NCI-H2081 (cell line): Measurements from ENCODE around the gene ANG.

Source experiments
- DNase-seq, 2 experiments: peaks; one replicate each; lab custom pipeline; 2025; lab: John Stamatoyannopoulos, UW

ANG gene

DNA sequence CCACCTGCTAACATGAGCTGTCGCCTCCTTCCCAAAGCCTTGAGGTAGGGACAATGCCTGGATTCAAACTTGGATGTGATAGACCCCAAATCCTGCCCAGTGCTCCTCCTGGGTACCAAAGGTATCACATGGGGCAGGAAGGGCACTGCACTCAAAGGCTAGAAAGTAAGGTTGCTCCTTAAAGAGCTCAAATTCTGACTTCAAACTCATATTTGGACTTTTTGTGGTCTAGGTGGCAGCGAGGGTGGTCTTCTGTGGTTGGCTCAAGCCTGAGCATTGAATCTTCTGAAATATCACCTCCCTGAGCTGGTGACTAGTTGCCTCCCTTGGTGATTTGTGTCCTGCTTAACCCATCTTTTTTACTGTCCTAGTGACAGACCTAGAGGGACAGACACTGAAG lies 12.5 kb upstream of the ANG start:
- no peak for DNase-seq

DNA sequence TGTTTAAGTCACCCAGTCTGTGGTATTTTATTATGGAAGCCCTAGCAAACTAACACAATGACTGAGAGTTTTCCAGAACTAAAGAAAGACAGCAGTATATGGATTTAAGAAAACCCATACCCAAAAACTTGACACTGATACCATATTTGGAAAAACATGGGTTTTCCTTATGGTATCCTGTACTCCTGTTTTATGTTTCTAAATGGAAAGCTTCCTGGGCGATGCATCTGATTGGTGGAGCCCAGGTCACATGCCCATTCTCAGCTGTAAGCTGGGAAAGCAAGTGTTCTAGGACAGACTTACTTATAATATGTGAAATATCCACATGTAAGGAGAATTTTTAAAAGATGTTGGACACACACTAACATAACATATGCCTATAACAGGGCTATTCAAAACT lies 8.7 kb upstream of the ANG start:
- peak in 1 of 2 experiments; percentile 2 for DNase-seq

DNA sequence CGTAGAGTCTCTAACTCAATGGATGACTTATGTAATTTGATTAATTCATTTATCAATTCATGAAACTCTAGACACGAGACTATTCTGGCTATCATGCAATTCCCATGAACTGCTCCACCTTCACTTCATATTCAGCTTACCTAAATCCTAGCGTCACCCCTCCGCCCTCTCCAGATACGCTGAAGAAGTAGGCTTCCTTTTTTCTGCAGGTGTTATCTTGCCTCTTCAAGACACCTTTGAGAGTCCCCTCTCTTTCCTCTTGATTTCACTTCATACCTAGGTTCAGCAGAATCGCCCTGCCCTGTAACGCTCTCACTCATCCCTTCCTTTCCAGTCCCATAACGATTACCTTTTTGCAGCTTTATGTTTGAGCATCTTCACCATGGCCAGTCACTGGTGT lies 8.2 kb upstream of the ANG start:
- DNase-seq, result no peak

DNA sequence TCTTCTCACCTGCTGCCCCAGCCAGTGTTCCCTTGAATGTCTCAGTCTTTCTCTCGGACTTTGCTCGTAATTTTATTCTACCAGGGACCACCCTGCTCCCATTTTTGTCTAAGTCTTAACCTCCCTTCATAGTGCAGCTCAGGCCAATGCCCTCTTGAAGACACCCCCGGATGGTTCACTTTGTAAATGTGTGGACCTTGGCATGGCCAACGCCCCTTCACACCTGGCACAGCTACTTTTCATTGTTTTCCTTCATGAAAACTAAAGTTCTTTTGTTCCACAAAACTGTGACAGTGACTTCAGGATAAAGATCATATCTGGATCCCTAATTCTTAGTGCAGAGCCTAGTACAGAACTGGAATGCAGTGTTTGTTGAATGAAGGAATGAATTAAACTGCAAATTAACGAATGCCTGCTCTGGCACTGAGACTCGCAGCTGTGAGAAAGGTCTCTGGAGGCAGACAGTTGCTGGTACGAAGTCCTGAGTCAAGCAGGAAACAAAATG lies 7.7 kb upstream of the ANG start:
- no peak for DNase-seq

DNA sequence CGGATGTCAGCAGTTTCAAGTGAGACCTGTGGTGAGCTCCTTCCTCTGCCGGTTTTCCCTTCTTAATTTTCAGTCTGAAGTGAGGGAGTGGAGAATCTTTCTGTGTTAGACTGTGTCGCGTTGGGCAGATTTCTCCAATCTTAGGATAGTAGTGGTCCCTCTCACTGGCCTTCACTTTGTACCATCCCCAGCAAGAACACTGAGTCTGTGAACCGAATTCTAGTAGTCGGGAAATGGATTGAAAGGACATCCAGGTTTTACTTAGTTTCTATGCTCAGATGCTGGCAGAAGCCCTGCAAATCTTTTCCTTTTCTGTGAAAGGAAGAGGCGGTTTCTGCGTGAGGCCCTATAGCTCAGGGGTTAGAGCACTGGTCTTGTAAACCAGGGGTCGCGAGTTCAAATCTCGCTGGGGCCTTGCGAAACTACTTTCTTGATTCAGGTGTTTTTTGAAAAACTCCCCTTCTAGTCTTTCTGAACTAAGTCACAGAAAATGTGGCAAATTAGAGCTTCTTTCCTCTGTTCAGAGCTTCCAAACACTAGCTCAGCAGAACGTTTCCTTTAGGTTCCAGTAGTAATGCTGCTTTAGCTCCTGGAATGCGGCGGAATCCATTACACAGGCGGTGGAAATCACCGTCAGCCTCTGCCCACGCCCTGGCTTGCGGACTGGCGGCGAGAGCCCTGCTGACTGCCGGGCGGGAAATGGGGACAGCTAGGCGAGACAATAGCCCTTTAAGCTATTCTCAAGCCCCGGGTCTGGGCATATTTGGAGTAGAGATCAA lies 7.0 kb upstream of the ANG start:
- peak; percentile 80 to 82 for DNase-seq

DNA sequence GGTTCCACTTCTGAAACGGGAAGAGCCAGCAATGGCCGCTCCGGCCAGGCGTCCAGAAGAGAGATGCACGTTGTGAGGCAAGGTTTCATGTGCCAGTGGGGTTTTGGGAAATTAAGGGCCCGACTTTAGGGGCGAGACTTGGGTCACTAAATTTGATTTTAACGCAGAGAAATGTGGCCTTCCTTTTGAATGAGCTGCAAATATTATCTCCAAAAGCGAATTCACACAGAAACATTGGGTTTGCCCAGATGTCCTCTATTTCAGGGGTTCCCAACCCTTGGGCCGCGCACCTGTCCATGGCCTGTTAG lies 6.5 kb upstream of the ANG start:
- no peak for DNase-seq

DNA sequence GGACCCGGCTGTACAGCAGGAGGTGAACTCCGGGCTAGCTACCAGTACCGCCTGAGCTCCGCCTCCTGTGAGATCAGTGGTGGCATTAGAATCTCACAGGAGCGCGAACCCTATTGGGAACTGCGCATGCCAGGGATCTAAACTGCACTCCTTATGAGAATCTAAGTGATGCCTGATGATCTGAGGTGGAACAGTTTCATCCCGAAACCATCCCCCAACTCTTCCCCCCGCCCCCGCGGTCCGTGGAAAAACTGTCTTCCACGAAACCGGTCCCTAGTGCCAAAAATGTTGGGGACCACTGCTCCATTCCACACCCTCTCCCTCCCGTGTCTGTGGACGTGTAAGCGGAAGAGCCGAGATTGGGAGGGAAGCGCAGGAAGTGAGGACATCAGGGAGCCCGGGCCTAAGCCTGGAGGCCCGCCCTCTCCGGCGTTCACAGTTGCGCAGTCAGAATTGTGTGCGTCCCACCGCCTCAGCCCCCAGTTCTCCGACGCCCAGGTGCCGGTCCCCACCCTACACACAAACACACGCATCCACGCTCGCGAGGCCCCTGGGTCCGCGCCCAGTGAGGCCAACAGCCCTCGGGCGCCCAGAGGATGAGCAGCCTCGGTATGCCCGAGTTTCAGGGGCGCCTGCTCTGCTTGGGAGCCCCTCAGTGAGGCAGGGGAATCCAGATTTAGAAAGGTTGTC lies 6.0 kb upstream of the ANG start:
- peak; percentile 89 to 90 for DNase-seq

DNA sequence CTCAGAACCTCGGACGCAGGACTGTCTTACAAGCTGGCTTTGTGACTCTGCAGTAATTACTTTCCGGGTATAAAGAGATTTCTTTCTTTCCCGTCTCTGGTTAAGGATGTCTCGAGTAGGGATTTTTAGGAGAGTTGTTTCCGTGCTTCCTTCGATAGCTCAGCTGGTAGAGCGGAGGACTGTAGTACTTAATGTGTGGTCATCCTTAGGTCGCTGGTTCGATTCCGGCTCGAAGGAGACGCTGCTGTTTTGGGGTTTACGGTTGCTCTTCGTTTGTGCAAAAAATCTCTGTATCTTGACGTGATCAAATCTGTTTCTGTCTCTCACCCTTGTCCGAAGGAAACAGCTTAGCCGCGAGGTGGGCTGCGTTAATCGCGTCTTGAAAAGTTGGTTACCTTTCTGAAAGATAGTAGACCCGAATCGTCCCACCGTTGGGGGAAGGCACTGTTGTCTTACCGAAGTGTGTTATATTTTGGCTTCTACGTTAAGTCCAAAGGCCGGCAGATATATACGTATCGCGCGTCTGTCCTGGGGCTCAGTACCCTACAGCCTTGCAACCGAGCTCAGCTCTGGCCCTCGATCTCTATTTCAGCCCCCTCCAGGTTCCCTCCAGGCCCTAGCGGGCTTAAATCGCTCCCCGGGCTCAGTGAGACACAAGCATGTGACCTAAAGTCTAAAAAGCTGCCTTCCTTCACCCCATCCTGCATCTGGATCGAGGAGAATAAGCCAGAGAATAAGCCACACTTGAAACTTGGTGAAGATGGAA lies 5.3 kb upstream of the ANG start:
- peak; percentile 77 to 87 for DNase-seq

DNA sequence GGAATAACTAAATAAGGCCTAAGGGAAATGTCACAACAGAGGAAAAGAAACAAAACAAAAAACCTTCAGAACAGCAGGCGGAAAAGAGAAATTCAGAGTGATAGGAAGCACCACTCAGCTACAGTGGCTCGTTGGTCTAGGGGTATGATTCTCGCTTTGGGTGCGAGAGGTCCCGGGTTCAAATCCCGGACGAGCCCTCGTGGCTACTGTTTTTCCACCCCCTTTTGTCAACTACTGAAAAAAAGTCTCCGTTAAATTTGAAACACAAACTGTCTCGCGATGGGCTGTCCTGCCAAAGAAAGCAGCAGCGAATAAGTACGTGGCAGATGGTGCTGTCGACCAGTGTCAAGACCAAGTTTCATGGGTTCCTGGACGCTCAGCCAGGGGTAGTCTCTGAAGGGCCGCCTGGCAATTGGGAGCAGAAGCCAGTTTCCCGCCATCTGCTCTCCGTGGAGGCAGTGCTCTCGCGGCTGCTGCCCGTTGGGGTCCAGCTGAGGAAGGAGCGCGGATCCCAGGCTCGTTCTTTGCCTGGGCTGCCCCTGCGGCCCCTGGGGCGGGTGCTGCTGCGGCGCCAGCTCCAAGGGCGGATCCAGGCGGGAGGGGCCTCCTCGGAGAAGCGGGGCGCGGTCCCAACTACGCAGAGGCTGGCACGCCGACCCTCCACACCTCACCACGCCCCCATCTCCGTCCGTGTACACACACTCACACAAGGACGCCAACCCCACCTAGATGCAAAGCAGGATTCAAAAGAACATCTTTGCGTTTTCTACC lies 4.5 kb upstream of the ANG start, which contains the start of gene RNASE4:
Gene RNASE4, plus strand, starts transcription at position 670 of the 771 bp plus-strand sequence. CDS start 14,812 bp downstream, outside the sequence.
- DNase-seq, result peak; percentile 49 to 50

DNA sequence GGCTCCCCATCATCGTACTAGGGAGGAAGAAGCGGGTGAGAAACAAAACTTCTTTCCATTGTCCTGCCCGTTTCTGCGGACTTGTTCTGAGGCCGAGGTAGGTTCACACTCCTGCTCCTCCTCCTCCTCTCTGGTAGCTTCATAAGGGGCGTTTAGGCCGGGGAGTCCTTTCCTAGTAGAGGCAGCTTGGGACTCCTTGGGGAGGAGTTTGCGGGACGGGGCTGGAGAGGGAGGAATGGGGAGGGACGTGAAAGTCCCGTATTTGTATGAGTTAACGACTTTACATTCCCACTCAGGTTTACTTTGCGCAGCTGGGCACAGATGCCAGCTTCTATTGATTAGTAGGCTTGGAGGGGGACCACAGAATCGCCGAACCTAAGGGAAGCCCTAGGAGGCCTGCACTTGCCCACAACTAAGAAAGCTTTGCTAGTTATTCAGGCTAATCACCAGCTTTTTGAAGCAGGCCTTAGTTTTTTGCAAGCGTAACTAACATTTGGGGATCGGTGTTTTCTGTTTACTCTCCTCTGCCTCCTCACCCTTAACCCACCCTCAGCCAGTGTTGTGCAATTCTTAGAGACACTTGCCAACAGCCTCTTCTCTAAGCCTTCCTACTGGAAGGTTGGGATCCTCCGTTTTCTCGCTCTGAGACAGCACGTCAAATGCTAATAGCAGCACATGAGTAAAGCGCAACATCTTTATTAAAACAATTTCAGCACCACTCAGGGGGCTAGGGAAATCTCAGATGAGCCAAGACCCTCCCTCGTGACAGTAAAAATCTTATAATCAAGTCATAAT lies 3.7 kb upstream of the ANG start:
- DNase-seq, result no peak

DNA sequence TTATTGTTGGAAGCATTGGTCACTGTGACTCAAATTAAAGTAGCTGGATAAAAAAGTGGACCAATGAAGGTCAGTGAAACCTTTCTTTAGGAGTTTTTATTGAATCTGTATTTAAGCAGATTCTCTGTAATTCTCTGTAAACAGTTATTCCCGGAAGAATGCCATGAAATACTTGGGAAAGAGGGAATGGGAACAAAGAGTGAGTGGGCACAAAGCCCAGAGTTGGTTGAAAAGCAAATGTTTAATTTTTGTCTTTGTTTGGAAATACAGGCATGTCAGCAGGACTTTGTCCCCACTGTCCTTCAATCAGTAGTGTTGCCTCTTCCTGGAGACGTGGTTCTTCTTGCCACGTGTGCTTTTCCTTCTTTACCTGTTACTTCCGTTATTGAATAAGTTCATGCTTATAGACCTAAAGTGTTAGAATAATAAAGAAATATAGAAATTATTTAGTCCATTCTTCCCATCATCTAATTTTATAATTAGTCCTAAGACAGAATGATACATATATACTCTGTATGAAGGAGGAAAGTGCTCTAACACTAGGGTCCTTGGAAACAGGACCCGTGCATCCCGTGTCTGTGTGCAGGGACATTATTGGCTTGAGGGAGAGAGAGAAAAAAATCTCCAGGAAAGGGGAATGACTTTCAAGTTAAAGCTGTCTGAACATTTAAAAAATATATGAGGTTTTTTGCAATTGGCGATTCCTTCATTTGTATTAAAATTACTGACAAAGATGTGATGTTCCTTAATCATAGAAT lies 2.0 kb upstream of the ANG start:
- peak in 1 of 2 experiments; percentile 2 for DNase-seq

DNA sequence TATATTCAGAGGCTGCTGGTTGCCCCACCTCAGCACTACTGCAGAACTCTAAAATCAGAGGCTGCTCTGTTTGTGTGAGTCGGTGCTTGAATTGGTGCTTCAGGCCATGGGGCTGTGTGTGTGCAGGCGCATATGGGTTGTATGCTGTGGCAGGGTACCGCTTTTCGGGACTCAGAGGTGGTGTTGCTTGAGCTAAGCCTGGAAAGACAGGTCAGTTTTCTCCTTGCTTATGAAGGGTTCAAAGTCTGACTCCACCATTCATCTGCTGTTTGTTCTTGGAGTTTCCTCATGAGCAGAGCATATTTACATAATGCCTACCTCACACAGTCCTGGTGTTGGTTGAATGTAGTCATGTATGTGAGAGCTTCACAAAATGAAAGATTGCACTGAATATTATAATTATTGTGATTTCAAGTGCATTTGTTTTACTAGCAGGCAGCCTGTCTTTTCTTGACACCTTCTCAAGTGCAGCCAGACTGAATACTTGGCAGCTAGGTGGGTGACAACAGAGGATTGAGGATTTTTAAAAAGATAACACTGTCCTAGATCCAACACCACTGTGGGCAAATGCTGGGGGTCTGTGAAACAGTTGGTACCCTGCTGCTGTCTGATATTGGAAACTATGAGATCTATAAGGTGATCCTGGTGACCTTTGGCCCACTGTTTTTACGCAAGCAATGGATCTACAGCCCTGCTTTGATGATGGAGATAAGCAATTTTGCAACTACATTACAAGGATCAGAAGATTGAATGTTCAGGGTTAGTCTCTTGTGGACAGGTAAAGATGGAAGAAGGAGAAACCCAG lies 1.0 kb upstream of the ANG start:
- DNase-seq, result no peak

DNA sequence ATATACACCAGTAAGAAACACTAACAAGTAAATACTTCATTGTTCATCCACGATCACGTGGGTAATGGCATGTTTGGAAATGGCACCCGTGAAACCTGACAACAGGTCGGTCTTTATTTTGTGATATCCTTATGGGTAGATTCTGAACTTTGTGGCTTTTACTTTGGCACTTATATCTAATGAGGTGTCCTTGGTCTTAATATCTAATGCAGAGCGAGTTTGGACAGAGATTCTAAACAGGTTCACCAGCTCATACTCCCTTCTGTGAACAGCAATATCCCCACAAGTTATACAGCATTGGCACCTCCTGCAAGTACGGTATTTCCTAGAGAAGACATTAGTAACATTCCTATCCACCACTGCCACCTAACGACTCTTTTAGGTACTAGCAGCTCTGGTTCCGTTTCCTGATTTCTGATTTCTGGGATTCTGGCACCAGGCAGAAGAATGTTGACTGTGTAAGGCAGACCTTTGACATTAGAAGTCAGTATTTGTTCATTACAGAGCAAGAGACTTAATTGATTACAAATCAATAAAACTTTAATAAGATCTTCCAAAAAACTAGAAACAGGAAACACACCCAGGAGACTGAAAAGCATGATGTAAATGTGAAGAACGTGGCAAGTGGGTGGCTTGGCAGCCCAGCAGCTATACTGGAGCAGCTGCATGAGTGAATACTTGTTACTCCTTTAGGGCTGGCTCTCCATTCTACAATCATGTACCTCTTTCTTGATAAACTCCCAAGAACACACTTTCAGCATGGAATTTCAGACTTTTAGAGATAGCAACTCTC lies 2.5 kb downstream of the ANG start:
- DNase-seq, result peak; percentile 63 to 67

DNA sequence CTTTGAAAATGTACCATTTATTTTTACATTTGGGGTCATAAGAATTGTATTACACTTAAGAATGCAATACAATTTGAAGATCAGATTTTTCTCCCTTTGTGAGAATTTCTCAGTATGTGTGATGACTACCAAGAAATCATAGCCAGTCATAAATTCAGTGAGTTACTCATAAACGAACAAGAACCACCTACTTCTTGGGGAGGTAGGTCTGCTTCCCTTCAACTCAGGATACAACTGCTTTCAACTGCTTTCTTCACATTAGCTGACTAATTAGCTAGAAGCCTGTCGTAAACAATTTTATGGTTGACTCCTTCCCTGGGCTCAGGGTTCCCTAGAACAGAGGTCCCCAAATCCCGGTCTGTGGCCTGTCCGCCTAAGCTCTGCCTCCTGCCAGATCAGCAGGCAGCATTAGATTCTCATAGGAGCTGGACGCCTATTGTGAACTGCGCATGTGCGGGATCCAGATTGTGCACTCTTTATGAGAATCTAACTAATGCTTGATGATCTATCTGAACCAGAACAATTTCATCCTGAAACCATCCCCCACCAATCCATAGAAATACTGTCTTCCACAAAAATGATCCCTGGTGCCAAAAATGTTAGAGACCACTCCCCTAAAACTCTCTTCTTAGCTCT lies 3.7 kb downstream of the ANG start:
- no peak for DNase-seq

DNA sequence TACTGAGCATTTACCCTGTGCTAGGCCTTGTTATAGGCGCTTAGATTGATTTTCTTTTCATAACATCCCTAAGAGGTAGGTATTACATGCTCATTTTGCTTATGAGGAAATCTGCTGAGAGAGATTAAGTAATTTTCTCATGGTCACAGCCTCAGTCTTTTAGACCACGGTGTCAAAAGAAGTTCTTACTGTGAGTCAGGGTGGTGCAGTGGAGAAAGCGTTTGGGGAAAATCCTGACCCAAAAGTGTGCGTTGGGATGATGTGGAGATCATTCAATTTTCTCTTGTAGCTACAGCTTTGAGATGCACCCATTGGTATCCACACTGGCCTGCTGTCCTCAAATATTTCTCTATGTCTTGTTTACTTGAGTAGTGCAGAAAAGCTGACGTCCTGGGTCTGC lies 8.2 kb downstream of the ANG start:
- no peak for DNase-seq

DNA sequence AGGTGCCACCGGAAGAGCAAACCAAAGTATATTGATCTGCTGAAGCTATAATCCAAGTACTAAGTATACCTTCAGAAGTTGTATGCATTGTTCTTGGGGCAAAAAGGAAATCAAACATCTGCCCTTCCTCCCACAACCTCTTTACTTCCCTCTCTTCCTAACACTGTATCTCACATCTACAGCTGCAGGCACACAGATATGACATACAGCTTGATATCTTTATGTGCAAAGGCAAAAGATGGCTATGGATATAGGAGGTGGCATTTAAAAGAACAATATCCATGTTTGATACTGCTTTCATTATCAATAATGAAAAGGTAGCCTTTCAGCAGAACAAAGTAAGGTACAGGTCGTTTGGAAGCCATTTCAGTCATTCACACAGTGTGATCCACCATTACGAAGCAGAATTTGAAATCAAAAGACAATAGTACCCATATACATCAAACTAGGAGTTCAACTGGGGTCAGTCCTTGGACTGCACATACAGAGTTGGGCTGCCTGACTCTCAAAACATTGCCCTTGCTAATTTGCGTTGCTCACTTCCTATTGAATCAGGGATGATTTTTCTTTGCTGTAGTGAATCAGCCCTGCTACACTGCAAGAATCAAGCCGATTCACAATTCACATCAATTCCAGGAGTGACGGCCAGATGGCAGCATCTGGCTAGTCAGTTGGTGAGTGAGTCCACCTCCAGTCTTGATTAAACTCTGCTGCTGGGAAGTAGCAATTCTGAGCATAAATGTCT lies 8.9 kb downstream of the ANG start:
- DNase-seq, result peak; percentile 23 to 45

DNA sequence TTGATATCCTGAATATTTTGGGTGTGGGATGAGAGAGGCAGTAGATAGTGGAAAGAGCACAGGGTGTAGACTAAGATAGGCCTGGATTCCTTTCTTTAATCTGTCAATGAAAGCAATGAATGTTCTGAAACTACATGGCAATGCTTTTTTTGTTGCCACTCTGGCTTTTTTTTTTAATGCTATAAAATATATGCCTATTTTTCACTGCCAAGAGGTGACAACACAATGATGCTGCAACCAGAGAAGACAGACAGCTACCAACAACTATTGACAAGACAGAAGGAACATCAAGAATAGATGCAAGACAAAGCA lies 9.4 kb downstream of the ANG start:
- no peak for DNase-seq

DNA sequence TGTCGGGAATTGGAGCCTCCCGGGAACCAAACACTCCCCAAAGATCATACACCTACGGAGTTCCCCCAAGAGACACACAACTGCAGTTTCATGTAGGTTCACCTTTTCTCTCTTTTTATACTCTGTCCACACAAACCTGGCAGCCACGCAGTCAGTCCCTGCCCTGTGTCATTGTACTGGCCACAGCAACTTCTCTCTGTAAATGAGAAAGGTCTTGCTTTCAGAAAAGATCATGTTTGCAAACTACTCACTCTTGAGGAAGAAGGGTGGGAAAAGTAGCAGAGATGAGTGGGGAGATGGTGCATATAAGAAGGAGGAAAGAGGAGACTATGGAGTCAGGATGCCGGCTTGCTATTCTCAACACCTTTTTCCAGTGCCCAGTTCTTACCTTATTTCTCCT lies 10.4 kb downstream of the ANG start:
- no peak for DNase-seq
